ENCODE measurements around the gene UBE2G2. TPM values are rescaled to one million over a fixed set of nuclear protein-coding genes. Genes with fewer than 3 reads are reported as not detected.

The UBE2G2 gene
- total and polyA plus RNA-seq, 2 donors (not counting 1 experiment from before 2014, with no cell fraction given), result 49.7 to 61.9 TPM

DNA sequence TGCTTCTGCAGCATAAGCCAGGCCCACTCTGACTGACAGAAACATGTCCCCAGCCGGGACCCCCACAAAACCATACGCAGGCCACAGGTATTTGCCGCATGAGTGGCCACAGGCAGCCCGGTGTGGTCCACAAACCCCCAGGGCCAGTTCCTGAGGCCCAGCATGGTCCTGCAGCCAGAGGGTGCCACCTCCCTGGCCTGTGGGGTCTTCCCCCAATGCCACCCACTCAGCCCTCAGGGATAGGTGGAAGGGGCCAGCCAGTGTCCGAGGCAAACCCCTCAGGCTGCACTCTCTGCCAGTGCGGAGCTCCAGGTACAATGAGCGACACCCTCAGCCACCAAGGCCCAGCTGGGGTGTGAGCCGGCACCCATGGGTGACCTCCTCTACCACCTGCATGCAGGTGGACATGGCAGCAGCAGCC lies 43.5 kb downstream of the UBE2G2 start:
- Histone ChIP-seq H3K27ac (ENCODE audit: insufficient read depth, low read length) (no peak overlapping the region), H3K9me3 (ENCODE audit: control insufficient read depth, insufficient read depth, low read depth, low read length) (no peaks in the 10 kb centered on the region), H3K36me3 (ENCODE audit: control insufficient read depth, insufficient read depth, low read length) (no peaks in the 10 kb centered on the region), H3K79me2 (ENCODE audit: control insufficient read depth, insufficient read depth, low read length) (no peaks in the 10 kb centered on the region), H3K4me3 (replicated peaks in 1 of 4; ENCODE audit: control extremely low read depth in 1 of 4, insufficient read depth in 1 of 4, low read depth in 3 of 4, low read length in 4 of 4) (no peak overlapping the region), H2AFZ (ENCODE audit: low read length) (no peak overlapping the region), H3K9ac (ENCODE audit: insufficient read depth, low read length) (no peak overlapping the region), H3K4me2 (ENCODE audit: extremely low read depth, insufficient read depth, low read length) (no peak overlapping the region), H4K20me1 (ENCODE audit: control insufficient read depth, extremely low read depth, insufficient read depth, low read length) (no peaks in the 10 kb centered on the region), H3K27me3 (ENCODE audit: control insufficient read depth, insufficient read depth, low read length) (no peaks in the 10 kb centered on the region), H3K4me1 (ENCODE audit: control insufficient read depth, extremely low read depth, insufficient read depth, low read length) (no peaks in the 10 kb centered on the region)
- DNase-seq (ENCODE audit: low read depth in 2 of 2), result no peak
- no peak for TF ChIP-seq EZH2 (IDR thresholded peaks at IDR 0.05; ENCODE audit: low read length, missing control alignments)
- no peak for TF ChIP-seq CTCF (conservative IDR thresholded peaks at IDR 0.05 in 1 of 2, IDR thresholded peaks at IDR 0.05 in 1 of 2; ENCODE audit: low read depth in 1 of 2, low read length in 2 of 2)

- Histone ChIP-seq H4K20me1 (ENCODE audit: control insufficient read depth, extremely low read depth, insufficient read depth, low read length) (no peaks in the 10 kb centered on the region), H3K79me2 (ENCODE audit: control insufficient read depth, insufficient read depth, low read length) (no peaks in the 10 kb centered on the region), H2AFZ (ENCODE audit: low read length) (no peak overlapping the region), H3K27ac (ENCODE audit: insufficient read depth, low read length) (no peak overlapping the region), H3K4me3 (replicated peaks in 1 of 4; ENCODE audit: control extremely low read depth in 1 of 4, insufficient read depth in 1 of 4, low read depth in 3 of 4, low read length in 4 of 4) (no peak overlapping the region), H3K9ac (ENCODE audit: insufficient read depth, low read length) (no peak overlapping the region), H3K4me2 (ENCODE audit: extremely low read depth, insufficient read depth, low read length) (no peak overlapping the region), H3K27me3 (ENCODE audit: control insufficient read depth, insufficient read depth, low read length) (peaks cover under 1% of the 10 kb centered on the region), H3K36me3 (ENCODE audit: control insufficient read depth, insufficient read depth, low read length) (no peaks in the 10 kb centered on the region), H3K9me3 (ENCODE audit: control insufficient read depth, insufficient read depth, low read depth, low read length) (no peaks in the 10 kb centered on the region), H3K4me1 (ENCODE audit: control insufficient read depth, extremely low read depth, insufficient read depth, low read length) (no peaks in the 10 kb centered on the region)
- DNase-seq (ENCODE audit: low read depth in 2 of 2), result no peak
- no peak for TF ChIP-seq EZH2 (IDR thresholded peaks at IDR 0.05; ENCODE audit: low read length, missing control alignments)
- no peak for TF ChIP-seq CTCF (conservative IDR thresholded peaks at IDR 0.05 in 1 of 2, IDR thresholded peaks at IDR 0.05 in 1 of 2; ENCODE audit: low read depth in 1 of 2, low read length in 2 of 2)
These were observed 43.9 kb downstream of the UBE2G2 start for GRCh38 chr21:44757731-44758130.

- Histone ChIP-seq H3K4me3 (replicated peaks in 1 of 4; ENCODE audit: control extremely low read depth in 1 of 4, insufficient read depth in 1 of 4, low read depth in 3 of 4, low read length in 4 of 4) (no peak overlapping the region), H3K79me2 (ENCODE audit: control insufficient read depth, insufficient read depth, low read length) (no peaks in the 10 kb centered on the region), H3K4me2 (ENCODE audit: extremely low read depth, insufficient read depth, low read length) (no peak overlapping the region), H3K9me3 (ENCODE audit: control insufficient read depth, insufficient read depth, low read depth, low read length) (no peaks in the 10 kb centered on the region), H4K20me1 (ENCODE audit: control insufficient read depth, extremely low read depth, insufficient read depth, low read length) (no peaks in the 10 kb centered on the region), H3K27me3 (ENCODE audit: control insufficient read depth, insufficient read depth, low read length) (peaks cover 2% of the 10 kb centered on the region), H3K4me1 (ENCODE audit: control insufficient read depth, extremely low read depth, insufficient read depth, low read length) (no peaks in the 10 kb centered on the region), H3K36me3 (ENCODE audit: control insufficient read depth, insufficient read depth, low read length) (no peaks in the 10 kb centered on the region), H3K9ac (ENCODE audit: insufficient read depth, low read length) (no peak overlapping the region), H2AFZ (ENCODE audit: low read length) (no peak overlapping the region), H3K27ac (ENCODE audit: insufficient read depth, low read length) (no peak overlapping the region)
- TF ChIP-seq EZH2 (IDR thresholded peaks at IDR 0.05; ENCODE audit: low read length, missing control alignments) (no peak), CTCF (conservative IDR thresholded peaks at IDR 0.05 in 1 of 2, IDR thresholded peaks at IDR 0.05 in 1 of 2; ENCODE audit: low read depth in 1 of 2, low read length in 2 of 2) (no peak)
- DNase-seq (ENCODE audit: low read depth in 2 of 2), result no peak
These were observed 45.0 kb downstream of the UBE2G2 start for GRCh38 chr21:44756423-44757185.

Measured in fibroblast of lung (primary cell).